Activated CD8-positive, alpha-beta memory T cell treated with anti-CD3 and anti-CD28 coated beads, Interleukin-2, amount 50 U/mL, for 48 hours (primary cell): ENCODE data around the gene RAB11FIP3.
A peak's percentile ranks its signal among the peaks of the same experiment; 100 is the strongest.
"Not testable (repeated sequence)": the region's sequence is repeated elsewhere in the genome, so short reads cannot be mapped to it uniquely, and the experiment has no call there.

Source experiments
- DNase-seq: peaks from one replicate; pipeline ENCODE4 v3.0.0-alpha.2; 2020

Gene RAB11FIP3

GRCh38 chr16:425740-426114, 278 bp downstream of the RAB11FIP3 start:
- peak; percentile 69 for DNase-seq

GRCh38 chr16:426115-426905, 861 bp downstream of the RAB11FIP3 start:
- peak; percentile 62 for DNase-seq

- no peak for DNase-seq
Measured at GRCh38 chr16:426906-427249, 1.4 kb downstream of the RAB11FIP3 start.

GRCh38 chr16:427250-427649, 1.8 kb downstream of the RAB11FIP3 start:
- no peak for DNase-seq

- DNase-seq: no peak
Measured at GRCh38 chr16:430904-431303, 5.5 kb downstream of the RAB11FIP3 start.

GRCh38 chr16:440627-441026, 15.2 kb downstream of the RAB11FIP3 start:
- DNase-seq: no peak

- no peak for DNase-seq
Measured at GRCh38 chr16:441447-441846, 16.0 kb downstream of the RAB11FIP3 start.

GRCh38 chr16:442976-443375, 17.5 kb downstream of the RAB11FIP3 start:
- DNase-seq: no peak

- DNase-seq: no peak
Measured at GRCh38 chr16:444027-444426, 18.6 kb downstream of the RAB11FIP3 start.

GRCh38 chr16:445566-445965, 20.1 kb downstream of the RAB11FIP3 start:
- no peak for DNase-seq

- DNase-seq: no peak
Measured at GRCh38 chr16:450385-450784, 24.9 kb downstream of the RAB11FIP3 start.

- DNase-seq: no peak
Measured at GRCh38 chr16:450785-451512, 25.5 kb downstream of the RAB11FIP3 start.

GRCh38 chr16:454397-454940, 29.0 kb downstream of the RAB11FIP3 start:
- DNase-seq: no peak

GRCh38 chr16:455453-455852, 30.0 kb downstream of the RAB11FIP3 start:
- DNase-seq: no peak

GRCh38 chr16:456891-457483, 31.5 kb downstream of the RAB11FIP3 start:
- DNase-seq: no peak

- DNase-seq: no peak
Measured at GRCh38 chr16:457732-458400, 32.4 kb downstream of the RAB11FIP3 start.

GRCh38 chr16:459761-460160, 34.3 kb downstream of the RAB11FIP3 start:
- no peak for DNase-seq

- no peak for DNase-seq
Measured at GRCh38 chr16:460787-461186, 35.3 kb downstream of the RAB11FIP3 start.

GRCh38 chr16:463071-463470, 37.6 kb downstream of the RAB11FIP3 start:
- no peak for DNase-seq

- no peak for DNase-seq
Measured at GRCh38 chr16:466651-467050, 41.2 kb downstream of the RAB11FIP3 start.

- not testable (repeated sequence) for DNase-seq
Measured at GRCh38 chr16:467249-467871, 41.9 kb downstream of the RAB11FIP3 start.

GRCh38 chr16:468068-468821, 42.8 kb downstream of the RAB11FIP3 start:
- DNase-seq: no peak
